H1 (cell line): ENCODE results near the gene HEPHL1. TPM values are rescaled to one million over a fixed set of nuclear protein-coding genes. Genes with fewer than 3 reads are reported as not detected.

Experiments used
- CTCF ChIA-PET: fragments of 300-600 bp; sonication (Branson Sonifier 250); formaldehyde crosslinking; loops from one replicate; lab custom pipeline; 2021; ENCODE audit not compliant: partially characterized antibody; lab: Charles Lee
- POLR2A ChIA-PET: fragments of 300-600 bp; sonication (Branson Sonifier 250); formaldehyde crosslinking; loops from one replicate; lab custom pipeline; 2021; ENCODE audit warnings: inconsistent platforms; ENCODE audit not compliant: partially characterized antibody; lab: Charles Lee
- DNase-seq, 2 experiments: peaks; one replicate each; pipeline versions ENCODE4 v3.0.0 to v3.0.0-alpha.2; 2010 to 2022; ENCODE audit warnings: low spot score in 2 of 2, low read depth in 1 of 2, mixed read lengths in 1 of 2
- FAIRE-seq: peaks from 2 replicates; lab custom pipeline; 2011; peaks lifted over from hg19 to GRCh38; lab: Jason Lieb, UNC
- H2AFZ ChIP-seq: 2 replicates; pipeline ENCODE4 v1.8.1; 2012; ENCODE audit warnings: low read length, inconsistent platforms
- H2AK5ac ChIP-seq: 2 replicates; pipeline ENCODE4 v1.6.1; 2013; ENCODE audit warnings: low read depth, low read length
- H2BK120ac ChIP-seq: replicated peaks from 2 replicates; pipeline ENCODE3; 2013; ENCODE audit warnings: low read depth, low read length, inconsistent platforms
- H2BK12ac ChIP-seq: 2 replicates; pipeline ENCODE4 v1.6.1; 2013; ENCODE audit warnings: low read depth, low read length
- H2BK15ac ChIP-seq: 2 replicates; pipeline ENCODE4 v1.6.1; 2013; ENCODE audit warnings: low read length
- H2BK20ac ChIP-seq: 2 replicates; pipeline ENCODE4 v1.6.1; 2013; ENCODE audit warnings: low read length
- H2BK5ac ChIP-seq: 2 replicates; pipeline ENCODE4 v1.6.1; 2013; ENCODE audit warnings: low read depth, low read length
- H3K14ac ChIP-seq: 2 replicates; pipeline ENCODE4 v1.6.1; 2013; ENCODE audit warnings: inconsistent platforms; ENCODE audit not compliant: insufficient read length
- H3K18ac ChIP-seq: 2 replicates; pipeline ENCODE4 v1.6.1; 2013; ENCODE audit warnings: low read length; ENCODE audit errors: extremely low read depth
- H3K23ac ChIP-seq: 2 replicates; pipeline ENCODE4 v1.6.1; 2013; ENCODE audit warnings: inconsistent platforms; ENCODE audit not compliant: insufficient read length
- H3K23me2 ChIP-seq: 2 replicates; pipeline ENCODE4 v1.6.1; 2013; ENCODE audit warnings: low read depth, low read length
- H3K27ac ChIP-seq: 2 replicates; pipeline ENCODE4 v1.6.1; 2011; ENCODE audit warnings: low read depth, low read length, inconsistent platforms
- H3K27me3 ChIP-seq, 4 experiments: replicated peaks in 1 of 4; 1 replicate in 1 of 4; 2 replicates in 3 of 4; pipeline versions ENCODE4 v1.6.1 to v1.8.1; 2011 to 2013; ENCODE audit warnings: low read length in 3 of 4, mild to moderate bottlenecking in 3 of 4, inconsistent platforms in 2 of 4, mixed read lengths in 2 of 4, moderate library complexity in 1 of 4; ENCODE audit not compliant: control insufficient read depth in 3 of 4, insufficient read depth in 3 of 4; ENCODE audit errors: extremely low read depth in 1 of 4
- H3K36me3 ChIP-seq, 4 experiments: 2 replicates each; pipeline versions ENCODE4 v1.6.1 to v1.8.1; 2011 to 2013; ENCODE audit warnings: mild to moderate bottlenecking in 4 of 4, low read length in 3 of 4, moderate library complexity in 2 of 4, control low read depth in 1 of 4, inconsistent platforms in 1 of 4; ENCODE audit not compliant: insufficient read depth in 4 of 4, control insufficient read depth in 2 of 4
- H3K4ac ChIP-seq: replicated peaks from 2 replicates; pipeline ENCODE3; 2013; ENCODE audit warnings: low read length, low read depth, mixed read lengths, inconsistent platforms; ENCODE audit not compliant: insufficient read length
- H3K4me1 ChIP-seq, 4 experiments: replicated peaks in 1 of 4; 1 replicate in 1 of 4; 2 replicates in 3 of 4; pipeline versions ENCODE4 v1.6.1 to v1.8.1; 2011 to 2013; ENCODE audit warnings: low read length in 3 of 4, inconsistent platforms in 2 of 4, mixed read lengths in 1 of 4; ENCODE audit not compliant: insufficient read depth in 4 of 4, control insufficient read depth in 3 of 4
- H3K4me2 ChIP-seq, 2 experiments: 2 replicates each; pipeline versions ENCODE4 v1.6.1 to v1.8.1; 2011 to 2013; ENCODE audit warnings: low read depth in 2 of 2, low read length in 2 of 2, control low read depth in 1 of 2, inconsistent platforms in 1 of 2, mild to moderate bottlenecking in 1 of 2; ENCODE audit not compliant: insufficient read depth in 1 of 2
- H3K4me3 ChIP-seq, 4 experiments: fragments of 200-600, 300-600 bp in 1 of 4; sonication (generic), shearing (Covaris generic), sonication (Bioruptor Twin) in 1 of 4; 2 replicates each; pipeline versions ENCODE4 v1.5.1 to v1.8.1; 2011 to 2016; ENCODE audit warnings: low read length in 4 of 4, low read depth in 3 of 4, control low read depth in 2 of 4, inconsistent platforms in 2 of 4, mild to moderate bottlenecking in 2 of 4, mixed read lengths in 1 of 4, moderate library complexity in 1 of 4; ENCODE audit not compliant: insufficient read depth in 2 of 4; ENCODE audit errors: extremely low read depth in 1 of 4
- H3K56ac ChIP-seq: replicated peaks from 2 replicates; pipeline ENCODE3; 2013; ENCODE audit warnings: low read depth, mild to moderate bottlenecking, mixed read lengths, low read length, inconsistent platforms; ENCODE audit not compliant: insufficient read length
- H3K79me1 ChIP-seq: 2 replicates; pipeline ENCODE4 v1.6.1; 2013; ENCODE audit warnings: low read depth, low read length, control low read depth
- H3K79me2 ChIP-seq, 2 experiments: 2 replicates each; pipeline versions ENCODE4 v1.6.1 to v1.8.1; 2012 to 2013; ENCODE audit warnings: low read length in 2 of 2, mild to moderate bottlenecking in 2 of 2, inconsistent platforms in 1 of 2; ENCODE audit not compliant: insufficient read depth in 2 of 2, control insufficient read depth in 1 of 2
- H3K9ac ChIP-seq, 4 experiments: replicated peaks in 1 of 4; 1 replicate in 1 of 4; 2 replicates in 3 of 4; pipeline versions ENCODE4 v1.6.1 to v1.8.1; 2011 to 2013; ENCODE audit warnings: low read depth in 3 of 4, low read length in 3 of 4, control low read depth in 2 of 4, mild to moderate bottlenecking in 2 of 4, moderate library complexity in 2 of 4, inconsistent platforms in 1 of 4; ENCODE audit errors: extremely low read depth in 1 of 4
- H3K9me3 ChIP-seq, 2 experiments: 2 replicates each; pipeline versions ENCODE4 v1.6.1 to v1.8.1; 2012 to 2013; ENCODE audit warnings: mild to moderate bottlenecking in 2 of 2, moderate library complexity in 2 of 2, control low read depth in 1 of 2, inconsistent platforms in 1 of 2, low read depth in 1 of 2, low read length in 1 of 2, mixed read lengths in 1 of 2; ENCODE audit not compliant: insufficient read depth in 2 of 2
- H4K20me1 ChIP-seq, 2 experiments: replicated peaks in 1 of 2; 2 replicates each; pipeline versions ENCODE3 to v1.8.1; 2011 to 2013; ENCODE audit warnings: inconsistent platforms in 2 of 2, low read length in 2 of 2, mild to moderate bottlenecking in 1 of 2; ENCODE audit not compliant: insufficient read depth in 2 of 2, control insufficient read depth in 1 of 2
- H4K5ac ChIP-seq: 2 replicates; pipeline ENCODE4 v1.6.1; 2013; ENCODE audit warnings: low read length, low read depth, mixed read lengths, inconsistent platforms; ENCODE audit not compliant: insufficient read length
- H4K8ac ChIP-seq: 2 replicates; pipeline ENCODE4 v1.8.0; 2013; ENCODE audit warnings: mild to moderate bottlenecking, moderate library complexity, low read length, inconsistent platforms; ENCODE audit not compliant: insufficient read depth; ENCODE audit errors: extremely low read depth
- H4K91ac ChIP-seq: replicated peaks from 2 replicates; pipeline ENCODE3; 2013; ENCODE audit warnings: low read length, mixed read lengths, inconsistent platforms; ENCODE audit not compliant: insufficient read length
- ASH2L ChIP-seq: fragments of 200-600, 300-600 bp; sonication (generic); IDR thresholded peaks from one replicate; pipeline ENCODE4 v1.7.1; 2017; ENCODE audit warnings: low read length
- ATF2 ChIP-seq: IDR thresholded peaks from 2 replicates; pipeline ENCODE4 v1.6.1; 2012; ENCODE audit warnings: low read length, inconsistent platforms
- CHD1 ChIP-seq: IDR thresholded peaks from 2 replicates; pipeline ENCODE4 v1.6.1; 2012; ENCODE audit warnings: low read depth, low read length, improper control_type of control experiment
- KDM5A ChIP-seq: fragments of 200-600 bp; IDR thresholded peaks from 2 replicates; pipeline ENCODE4 v1.7.1; 2012; ENCODE audit warnings: mild to moderate bottlenecking, low read length, inconsistent platforms, mixed read lengths
- MAFK ChIP-seq: IDR thresholded peaks from 2 replicates; pipeline ENCODE4 v1.6.1; 2012; ENCODE audit warnings: low read depth, mild to moderate bottlenecking, improper control_type of control experiment, low read length
- POLR2AphosphoS5 ChIP-seq: IDR thresholded peaks from 2 replicates; pipeline ENCODE4 v1.6.1; 2011; ENCODE audit warnings: low read depth, low read length
- SAP30 ChIP-seq: fragments of 300-600 bp; sonication (generic); IDR thresholded peaks from 2 replicates; pipeline ENCODE4 v1.7.1; 2012; ENCODE audit warnings: low read length, moderate library complexity, mild to moderate bottlenecking, inconsistent platforms; ENCODE audit not compliant: insufficient read depth, insufficient replicate concordance
- SIN3A ChIP-seq, 2 experiments: IDR thresholded peaks in 1 of 2; conservative IDR thresholded peaks in 1 of 2; 2 replicates each; pipeline ENCODE4 v1.6.1; 2011 to 2012; ENCODE audit warnings: low read length in 2 of 2, improper control_type of control experiment in 1 of 2, low read depth in 1 of 2, mild to moderate bottlenecking in 1 of 2
- TBP ChIP-seq: IDR thresholded peaks from 2 replicates; pipeline ENCODE4 v1.6.1; 2011; ENCODE audit warnings: low read depth, low read length, improper control_type of control experiment
- YY1 ChIP-seq: IDR thresholded peaks from 2 replicates; pipeline ENCODE4 v1.6.1; 2011; ENCODE audit warnings: low read depth, mild to moderate bottlenecking, low read length
- WGBS, 2 experiments: shearing (Covaris generic) in 1 of 2; methylation state at CpG; one replicate each; pipeline versions ENCODE4 v1.1.6 to v1.1.7; 2013 to 2015; ENCODE audit warnings: low lambda C conversion rate in 2 of 2, mixed read lengths in 2 of 2, inconsistent platforms in 1 of 2, low coverage in 1 of 2, missing lambda C conversion rate in 1 of 2; ENCODE audit not compliant: insufficient replicate concordance in 2 of 2, insufficient coverage in 1 of 2, insufficient read length in 1 of 2; ENCODE audit errors: extremely low coverage in 1 of 2, missing lambda C conversion rate in 1 of 2; 5-methylcytosine and 5-hydroxymethylcytosine counted together
- polyA plus RNA-seq, 7 experiments: library from polyadenylated mRNA; depleted of rRNA in 3 of 7; stranded (reverse) in 5 of 7; unstranded in 2 of 7; fragments of >200 nt in 5 of 7; fragments of 200-250 nt in 2 of 7; gene quantifications; 1 replicate in 5 of 7; 2 replicates in 1 of 7; 4 replicates in 1 of 7; pipeline versions ENCODE4 v1.2.1 to v1.2.3, GENCODE V29; 2011 to 2013; ENCODE audit warnings: missing spikeins in 2 of 7, mixed read lengths in 2 of 7
- total RNA-seq: library from RNA; stranded (reverse); fragmentation: NEBNext Ultra II Directional; extraction: Animal tissue kit (Norgen Biotek cat#: 25700); gene quantifications from 2 replicates; pipeline ENCODE4 v1.2.1, GENCODE V29; 2021

Gene HEPHL1
- total and polyA plus RNA-seq, 2 of the 8 experiments (the other 6 are each of a cell fraction or from before 2014, with no cell fraction given): 0.09 to 0.11 TPM

DNA sequence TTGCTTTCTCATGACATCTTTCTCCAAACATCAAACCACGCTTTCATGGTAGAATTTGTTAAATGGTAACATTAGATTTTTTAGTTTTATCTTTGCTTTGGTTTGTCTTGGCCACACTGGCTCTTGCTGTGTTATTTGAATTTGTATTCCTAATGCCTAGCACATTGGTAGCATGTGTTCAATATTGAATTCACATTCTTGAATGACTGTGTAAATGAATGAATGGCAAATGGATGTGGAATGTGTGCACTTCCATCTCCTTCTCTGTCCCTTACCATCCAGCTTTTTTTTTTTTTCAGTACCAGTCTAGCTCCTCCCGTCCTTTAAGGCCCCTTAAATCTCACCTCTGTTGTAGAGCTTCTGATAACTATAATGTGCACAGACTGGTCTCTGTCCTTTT, 41.2 kb downstream of the HEPHL1 start:
- H4K5ac ChIP-seq: no peak overlapping the region
- CTCF ChIA-PET: no interaction called here
- H3K4ac ChIP-seq: no peak overlapping the region
- H3K27ac ChIP-seq: no peak overlapping the region
- no peaks in the 10 kb centered on the region for H3K9me3 ChIP-seq
- no peaks in the 10 kb centered on the region for H4K20me1 ChIP-seq
- no peak overlapping the region for H2BK15ac ChIP-seq
- no peak overlapping the region for H3K4me3 ChIP-seq
- no peaks in the 10 kb centered on the region for H3K27me3 ChIP-seq
- H2BK12ac ChIP-seq: no peak overlapping the region
- no peak overlapping the region for H2BK120ac ChIP-seq
- no peak for FAIRE-seq
- no peak overlapping the region for H4K8ac ChIP-seq
- no peak overlapping the region for H3K14ac ChIP-seq
- WGBS, 2 experiments: 90% methylated on average over 2 of the region's 2 CpGs; no CpG with 5 or more reads in 1 of the 2 experiments
- no peak overlapping the region for H3K4me2 ChIP-seq
- H3K23ac ChIP-seq: no peak overlapping the region
- H3K4me1 ChIP-seq: no peaks in the 10 kb centered on the region
- H3K79me2 ChIP-seq: no peaks in the 10 kb centered on the region
- no peak overlapping the region for H2AK5ac ChIP-seq
- TF ChIP-seq SIN3A (conservative IDR thresholded peaks at IDR 0.05 in 1 of 2, IDR thresholded peaks at IDR 0.05 in 1 of 2; ENCODE audit: low read depth in 1 of 2, low read length in 2 of 2) (no peak), MAFK (no peak), ASH2L (no peak), POLR2AphosphoS5 (no peak), KDM5A (no peak), YY1 (no peak), ATF2 (no peak), SAP30 (no peak), CHD1 (no peak), TBP (no peak)
- TF ChIP-seq, all 59 proteins: peak for 0
- Histone ChIP-seq H2BK5ac (no peak overlapping the region), H4K91ac (no peak overlapping the region), H3K18ac (no peak overlapping the region), H3K79me1 (no peaks in the 10 kb centered on the region), H2BK20ac (no peak overlapping the region), H2AFZ (no peak overlapping the region), H3K9ac (no peak overlapping the region), H3K36me3 (no peaks in the 10 kb centered on the region), H3K56ac (no peak overlapping the region), H3K23me2 (no peaks in the 10 kb centered on the region)
- no peak for DNase-seq
- POLR2A ChIA-PET: no interaction called here
